HCT116 (cell line): Measurements from ENCODE around the gene S100A3. TPM values are rescaled to one million over a fixed set of nuclear protein-coding genes. Genes with fewer than 3 reads are reported as not detected.
A peak's percentile ranks its signal among the peaks of the same experiment; 100 is the strongest.

Experiments
- ATAC-seq: fragments of 200-7000 bp; cut with Tn5 transposase; 2 replicates; pipeline ENCODE4 v1.9.1; 2020; ENCODE audit warnings: mild to moderate bottlenecking, moderate library complexity
- BruUV-seq: library from RNA; stranded (reverse); fragments of 400-500 nt; replicated peaks from 2 replicates; lab custom pipeline; 2021; lab: Mats Ljungman, UMichigan
- CTCF ChIA-PET: fragments of 300-600 bp; sonication (Branson Sonifier 250); formaldehyde crosslinking; loops from one replicate; lab custom pipeline; 2021; ENCODE audit warnings: antibody characterized with exemption; lab: Charles Lee
- POLR2A ChIA-PET: fragments of 300-600, 350-600 bp; sonication (Branson Sonifier 250); formaldehyde crosslinking; loops from one replicate; lab custom pipeline; 2021; ENCODE audit warnings: antibody characterized with exemption; lab: Charles Lee
- RAD21 ChIA-PET, 2 experiments: fragments of 300-600 bp; sonication (Branson Sonifier 250); formaldehyde crosslinking; loops; one replicate each; lab custom pipeline; 2023; ENCODE audit warnings: low total read pairs in 2 of 2; ENCODE audit not compliant: uncharacterized antibody in 2 of 2, unreplicated experiment in 2 of 2, low non-redundant PET in 1 of 2; lab: Charles Lee
- DNase-seq: peaks from one replicate; pipeline ENCODE4 v3.0.0-alpha.2; 2010; ENCODE audit warnings: low read depth, low spot score
- H2AFZ ChIP-seq: fragments of 200-600 bp; shearing (Covaris generic), sonication (generic); 2 replicates; pipeline ENCODE4 v1.6.1; 2017; ENCODE audit warnings: low read depth, mixed run types, mixed read lengths, antibody characterized with exemption, low read length; ENCODE audit not compliant: poor library complexity, severe bottlenecking
- H3K27ac ChIP-seq: 2 replicates; pipeline ENCODE4 v1.5.1; 2012; ENCODE audit warnings: low read depth, low read length
- H3K27me3 ChIP-seq: fragments of 200-600 bp; sonication (generic); 2 replicates; pipeline ENCODE4 v1.6.1; 2016; ENCODE audit warnings: mixed run types, low read length, mixed read lengths; ENCODE audit not compliant: insufficient read depth
- H3K36me3 ChIP-seq, 2 experiments: fragments of 200-500 bp in 1 of 2; fragments of 200-600 bp in 1 of 2; sonication (Bioruptor generic) in 1 of 2; sonication (generic) in 1 of 2; 2 replicates each; pipeline versions ENCODE4 v1.5.1 to v1.6.1; 2014 to 2016; ENCODE audit warnings: low read length in 2 of 2, inconsistent platforms in 1 of 2, mixed read lengths in 1 of 2, mixed run types in 1 of 2; ENCODE audit not compliant: insufficient read depth in 2 of 2, control insufficient read depth in 1 of 2
- H3K4me1 ChIP-seq, 2 experiments: fragments of 200-600 bp in 1 of 2; sonication (generic) in 1 of 2; 2 replicates each; pipeline versions ENCODE4 v1.5.1 to v1.6.1; 2012 to 2017; ENCODE audit warnings: low read length in 2 of 2, inconsistent platforms in 1 of 2, mild to moderate bottlenecking in 1 of 2, mixed read lengths in 1 of 2, mixed run types in 1 of 2, moderate library complexity in 1 of 2; ENCODE audit not compliant: insufficient read depth in 2 of 2, control insufficient read depth in 1 of 2
- H3K4me2 ChIP-seq: fragments of 200-600 bp; sonication (generic); 2 replicates; pipeline ENCODE4 v1.6.1; 2017; ENCODE audit warnings: mixed run types, low read length, mixed read lengths
- H3K4me3 ChIP-seq, 2 experiments: fragments of 200-600 bp in 1 of 2; sonication (generic) in 1 of 2; replicated peaks in 1 of 2; 2 replicates each; pipeline ENCODE4 v1.5.1; 2011 to 2016; ENCODE audit warnings: low read length in 2 of 2, control low read depth in 1 of 2, low read depth in 1 of 2, mild to moderate bottlenecking in 1 of 2, mixed read lengths in 1 of 2, mixed run types in 1 of 2
- H3K79me2 ChIP-seq: fragments of 200-600 bp; sonication (generic); 2 replicates; pipeline ENCODE4 v1.6.1; 2017; ENCODE audit warnings: mild to moderate bottlenecking, mixed run types, low read length, moderate library complexity, mixed read lengths; ENCODE audit not compliant: insufficient read depth
- H3K9ac ChIP-seq: fragments of 200-600 bp; sonication (generic); 2 replicates; pipeline ENCODE4 v1.6.1; 2016; ENCODE audit warnings: low read length, mixed read lengths
- H3K9me2 ChIP-seq: fragments of 200-600 bp; sonication (generic), shearing (Covaris generic); 2 replicates; pipeline ENCODE4 v1.6.1; 2017; ENCODE audit warnings: mixed run types, mild to moderate bottlenecking, moderate library complexity; ENCODE audit not compliant: insufficient read depth
- H3K9me3 ChIP-seq, 2 experiments: fragments of 200-500 bp in 1 of 2; fragments of 200-600 bp in 1 of 2; sonication (Bioruptor generic) in 1 of 2; sonication (generic) in 1 of 2; 2 replicates each; pipeline ENCODE4 v1.6.1; 2014 to 2017; ENCODE audit warnings: low read length in 2 of 2, mixed read lengths in 2 of 2, inconsistent platforms in 1 of 2, low read depth in 1 of 2, mild to moderate bottlenecking in 1 of 2, mixed run types in 1 of 2, moderate library complexity in 1 of 2; ENCODE audit not compliant: control insufficient read depth in 1 of 2, insufficient read depth in 1 of 2
- H4K20me1 ChIP-seq: fragments of 200-600 bp; sonication (generic), shearing (Covaris generic); 2 replicates; pipeline ENCODE4 v1.6.1; 2017; ENCODE audit warnings: mixed run types, mild to moderate bottlenecking, moderate library complexity; ENCODE audit not compliant: insufficient read depth
- EGR1 ChIP-seq: IDR thresholded peaks from 2 replicates; pipeline ENCODE4 v1.6.1; 2012; ENCODE audit warnings: low read depth
- EZH2 ChIP-seq: fragments of 200-600 bp; sonication (generic); IDR thresholded peaks from 2 replicates; pipeline ENCODE4 v1.6.1; 2017; ENCODE audit warnings: antibody characterized with exemption, mixed run types
- EZH2phosphoT487 ChIP-seq: fragments of 200-600 bp; IDR thresholded peaks from 2 replicates; pipeline ENCODE4 v1.6.1; 2018; ENCODE audit warnings: antibody characterized with exemption, borderline replicate concordance
- FOSL1 ChIP-seq: IDR thresholded peaks from 2 replicates; pipeline ENCODE4 v1.6.1; 2012; ENCODE audit warnings: low read depth
- POLR2A ChIP-seq: IDR thresholded peaks from 2 replicates; pipeline ENCODE4 v1.7.0; 2011; ENCODE audit warnings: borderline replicate concordance; ENCODE audit not compliant: insufficient read depth, insufficient read length; ENCODE audit errors: extremely low read depth
- POLR2AphosphoS5 ChIP-seq: IDR thresholded peaks from 2 replicates; pipeline ENCODE4 v1.6.1; 2011; ENCODE audit warnings: mild to moderate bottlenecking, low read depth, low read length, moderate library complexity
- SP1 ChIP-seq: IDR thresholded peaks from 2 replicates; pipeline ENCODE4 v1.6.1; 2012; ENCODE audit warnings: low read depth
- TCF7L2 ChIP-seq: IDR thresholded peaks from 2 replicates; pipeline ENCODE4 v1.7.0; 2011; ENCODE audit warnings: borderline replicate concordance, inconsistent platforms; ENCODE audit not compliant: insufficient read depth, insufficient read length; ENCODE audit errors: extremely low read depth
- YY1 ChIP-seq: IDR thresholded peaks from 2 replicates; pipeline ENCODE4 v1.6.1; 2011; ENCODE audit warnings: low read length, low read depth, moderate library complexity, mild to moderate bottlenecking; ENCODE audit not compliant: insufficient replicate concordance; ENCODE audit errors: extremely low read depth
- ZFX ChIP-seq: fragments of 450-650 bp; IDR thresholded peaks from 2 replicates; pipeline ENCODE4 v1.6.1; 2017
- ZNF274 ChIP-seq: fragments of 200-500 bp; sonication (Bioruptor generic); IDR thresholded peaks from 2 replicates; pipeline ENCODE4 v1.6.1; 2014; ENCODE audit warnings: mild to moderate bottlenecking, low read depth, low read length, inconsistent platforms
- intact Hi-C: fragments of 100-400 bp; cut with micrococcal nuclease; formaldehyde crosslinking; loops from 2 replicates; pipeline ENCODE4 v1.10.0; 2022
- total RNA-seq: library from RNA; stranded (reverse); gene quantifications from one replicate; pipeline ENCODE4 v1.2.1, GENCODE V29; 2021; ENCODE audit not compliant: unreplicated experiment
- TF ChIP-seq, protein P1 (sequence below): IDR thresholded peaks from 2 replicates; pipeline ENCODE4 v1.6.1; 2012
- TF ChIP-seq, protein P2 (sequence below), 3 experiments: fragments of 200-600 bp in 1 of 3; sonication (generic) in 1 of 3; IDR thresholded peaks in 2 of 3; conservative IDR thresholded peaks in 1 of 3; 2 replicates each; pipeline ENCODE4 v1.5.1; 2012 to 2017; ENCODE audit warnings: low read depth in 2 of 3, low read length in 2 of 3, antibody characterized with exemption in 1 of 3, borderline replicate concordance in 1 of 3, control low read depth in 1 of 3, mild to moderate bottlenecking in 1 of 3, mixed read lengths in 1 of 3, mixed run types in 1 of 3, moderate library complexity in 1 of 3; ENCODE audit not compliant: insufficient read depth in 1 of 3

S100A3 gene
- total RNA-seq, 1 experiment from 2014 or later, result 4.2 TPM

DNA sequence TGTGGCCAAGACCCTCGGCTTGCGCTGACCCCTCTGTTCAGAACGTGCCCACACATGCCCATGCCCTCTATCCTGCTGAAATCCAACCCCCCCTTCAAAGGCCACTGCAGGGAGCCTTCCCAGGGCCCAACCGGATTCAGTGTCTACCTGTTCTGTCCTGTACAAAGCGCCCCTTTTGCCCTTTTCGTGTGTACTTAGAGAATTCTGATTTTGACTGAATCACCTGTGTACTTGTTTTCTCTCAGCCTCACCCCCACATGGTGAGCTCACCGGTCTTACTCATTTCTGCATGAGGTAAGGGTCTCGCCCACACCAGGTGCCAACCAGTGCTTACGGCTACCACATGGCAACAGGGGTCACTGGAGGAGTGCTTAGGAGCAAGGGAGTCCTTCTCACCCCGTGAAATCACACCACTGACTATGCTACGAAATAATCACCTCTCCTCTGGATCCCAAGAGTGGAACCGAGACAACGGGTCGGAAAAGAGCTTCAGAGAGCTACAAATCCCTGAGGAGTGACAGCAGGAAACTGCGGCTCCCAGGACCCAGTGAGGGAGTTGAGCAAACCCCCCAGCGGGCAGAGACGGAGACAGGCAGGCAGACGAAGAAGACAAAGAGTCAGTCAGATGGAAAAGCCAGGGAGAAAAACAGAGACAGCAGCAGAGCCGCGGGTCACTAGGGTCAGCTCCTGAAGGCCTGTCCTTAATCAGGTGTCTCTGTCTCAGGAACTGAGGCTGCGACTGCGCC lies 18.7 kb upstream of the S100A3 start:
- RAD21 ChIA-PET, result interaction anchor here (0.7 to 2.1 kb wide), 13 partner anchors 22 to 66 kb away, joined by 3 to 11 read pairs (median 4); partner anchors contain the start of genes CHTOP (in 1 of the 2), S100A13 (in 1 of the 2), S100A5 (in 1 of the 2) and S100A6 (in 1 of the 2)
- Histone ChIP-seq H3K36me3 (no peaks in the 10 kb centered on the region), H3K79me2 (no peaks in the 10 kb centered on the region), H3K27ac (peak overlapping the region; percentile 100), H3K9ac (peak overlapping the region; percentile 80), H3K27me3 (no peaks in the 10 kb centered on the region), H3K4me3 (peak overlapping the region; percentile 29 to 35), H3K4me1 (peaks cover 65 to 81% of the 10 kb centered on the region in 2 experiments), H4K20me1 (no peaks in the 10 kb centered on the region), H3K9me3 (no peaks in the 10 kb centered on the region), H3K9me2 (no peaks in the 10 kb centered on the region), H2AFZ (no peak overlapping the region), H3K4me2 (peak overlapping the region; percentile 68)
- CTCF ChIA-PET, result interaction anchor here (0.6 to 3.7 kb wide), 17 partner anchors 11 to 214 kb away, joined by 3 to 35 read pairs (median 4); partner anchors contain the start of genes S100A13, S100A14, S100A5 and S100A6
- POLR2A ChIA-PET, result interaction anchor here (0.9 to 2.9 kb wide), 18 partner anchors 10 to 216 kb away, joined by 3 to 93 read pairs (median 4); partner anchors contain the start of genes CHTOP, S100A13, S100A16 and S100A4
- DNase-seq, result peak; percentile 59
- no peak for ATAC-seq
- peak; percentile 40 for TF ChIP-seq POLR2AphosphoS5
- no peak for TF ChIP-seq TCF7L2
- intact Hi-C loops, result loop anchor here (1.0 to 2.0 kb wide), 3 partner anchors 34 to 215 kb away; no protein-coding TSS in a partner anchor
- BruUV-seq, result TSS peak; percentile 57

DNA sequence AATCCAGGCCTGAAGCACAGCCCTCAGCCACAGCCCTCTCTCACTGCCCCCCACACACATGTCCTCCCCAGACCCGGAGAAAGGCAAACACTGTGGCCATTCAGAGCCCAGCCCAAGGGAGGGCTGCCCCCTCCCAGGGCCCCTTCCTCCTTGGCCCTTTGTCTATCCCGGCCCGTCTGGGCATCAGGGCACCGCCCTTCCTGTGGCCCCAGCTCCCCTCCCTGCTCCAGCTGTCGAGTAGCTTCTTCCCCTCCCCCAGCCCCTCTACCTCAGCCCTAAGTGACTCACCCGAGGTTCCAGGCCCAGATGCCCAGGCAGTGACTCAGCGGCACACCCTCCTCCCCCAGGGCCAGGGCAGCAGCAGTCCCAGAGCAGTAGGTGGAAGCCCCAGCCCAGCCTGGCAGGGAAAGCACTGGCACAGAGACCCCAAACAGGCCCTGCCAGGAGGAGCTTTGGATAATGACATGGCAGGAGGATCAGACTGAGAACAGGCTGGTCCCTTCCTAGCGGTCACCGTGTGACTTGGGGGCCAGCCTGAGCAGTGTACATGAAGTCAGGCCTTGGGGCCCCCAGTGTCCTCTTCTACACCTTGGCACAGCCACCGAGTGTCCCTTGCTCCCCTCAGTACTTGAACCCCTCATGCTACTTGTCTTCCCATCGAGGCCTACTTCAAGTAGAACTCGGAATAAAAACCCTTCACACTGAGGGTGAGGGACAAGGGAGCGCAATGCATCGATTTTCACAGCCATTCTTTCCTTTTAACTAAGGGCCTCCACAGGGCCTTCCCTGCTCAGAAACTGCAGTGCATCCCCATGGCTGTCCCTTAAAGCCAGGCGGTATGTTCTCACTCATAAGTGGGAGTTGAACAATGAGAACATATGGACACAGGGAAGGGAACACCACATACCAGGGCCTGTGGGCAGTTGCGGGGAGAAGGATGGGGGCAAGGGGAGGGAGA lies 17.6 kb upstream of the S100A3 start:
- peak overlapping the region; percentile 100 for H3K27ac ChIP-seq
- peak; percentile 79 for ATAC-seq
- POLR2A ChIA-PET, result interaction anchor here (0.5 to 4.6 kb wide), 28 partner anchors 9 to 461 kb away, joined by 3 to 114 read pairs (median 4); partner anchors contain the start of genes CHTOP, S100A13, S100A14 and S100A16
- intact Hi-C loops, result loop anchor here (1.0 kb wide), 2 partner anchors 17 to 30 kb away; partner anchors contain the start of gene S100A3
- TSS peak; percentile 93 for BruUV-seq
- H3K27me3 ChIP-seq, result no peaks in the 10 kb centered on the region
- H3K9ac ChIP-seq, result peak overlapping the region; percentile 80
- no peak overlapping the region for H2AFZ ChIP-seq
- H3K4me3 ChIP-seq, result peak overlapping the region; percentile 23 to 41
- RAD21 ChIA-PET, result interaction anchor here (0.9 to 1.7 kb wide), 7 partner anchors 21 to 56 kb away, joined by 3 to 7 read pairs (median 4); partner anchors contain the start of genes S100A6 (in 2 of the 2) and S100A4 (in 1 of the 2)
- no peaks in the 10 kb centered on the region for H3K9me3 ChIP-seq
- CTCF ChIA-PET, result interaction anchor here (0.7 to 1.9 kb wide), 9 partner anchors 27 to 213 kb away, joined by 3 to 12 read pairs (median 5); partner anchors contain the start of genes S100A13, S100A5 and S100A6
- no peaks in the 10 kb centered on the region for H4K20me1 ChIP-seq
- no peaks in the 10 kb centered on the region for H3K9me2 ChIP-seq
- H3K79me2 ChIP-seq, result no peaks in the 10 kb centered on the region
- peak; percentile 96 for DNase-seq
- H3K4me2 ChIP-seq, result peak overlapping the region; percentile 77
- H3K36me3 ChIP-seq, result no peaks in the 10 kb centered on the region
- peaks cover 62 to 81% of the 10 kb centered on the region in 2 experiments for H3K4me1 ChIP-seq
- TF ChIP-seq ZFX (peak; percentile 65; the same call in 1 of the 2 replicates), ZNF274 (no peak), EGR1 (no peak), EZH2 (no peak), FOSL1 (no peak), POLR2A (peak; percentile 48), EZH2phosphoT487 (no peak), SP1 (no peak), YY1 (peak; percentile 81)
- TF ChIP-seq, protein P1, sequence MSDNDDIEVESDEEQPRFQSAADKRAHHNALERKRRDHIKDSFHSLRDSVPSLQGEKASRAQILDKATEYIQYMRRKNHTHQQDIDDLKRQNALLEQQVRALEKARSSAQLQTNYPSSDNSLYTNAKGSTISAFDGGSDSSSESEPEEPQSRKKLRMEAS, result no peak
- TF ChIP-seq, protein P2, sequence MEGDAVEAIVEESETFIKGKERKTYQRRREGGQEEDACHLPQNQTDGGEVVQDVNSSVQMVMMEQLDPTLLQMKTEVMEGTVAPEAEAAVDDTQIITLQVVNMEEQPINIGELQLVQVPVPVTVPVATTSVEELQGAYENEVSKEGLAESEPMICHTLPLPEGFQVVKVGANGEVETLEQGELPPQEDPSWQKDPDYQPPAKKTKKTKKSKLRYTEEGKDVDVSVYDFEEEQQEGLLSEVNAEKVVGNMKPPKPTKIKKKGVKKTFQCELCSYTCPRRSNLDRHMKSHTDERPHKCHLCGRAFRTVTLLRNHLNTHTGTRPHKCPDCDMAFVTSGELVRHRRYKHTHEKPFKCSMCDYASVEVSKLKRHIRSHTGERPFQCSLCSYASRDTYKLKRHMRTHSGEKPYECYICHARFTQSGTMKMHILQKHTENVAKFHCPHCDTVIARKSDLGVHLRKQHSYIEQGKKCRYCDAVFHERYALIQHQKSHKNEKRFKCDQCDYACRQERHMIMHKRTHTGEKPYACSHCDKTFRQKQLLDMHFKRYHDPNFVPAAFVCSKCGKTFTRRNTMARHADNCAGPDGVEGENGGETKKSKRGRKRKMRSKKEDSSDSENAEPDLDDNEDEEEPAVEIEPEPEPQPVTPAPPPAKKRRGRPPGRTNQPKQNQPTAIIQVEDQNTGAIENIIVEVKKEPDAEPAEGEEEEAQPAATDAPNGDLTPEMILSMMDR (IDR thresholded peaks at IDR 0.05 in 2 of 3, conservative IDR thresholded peaks at IDR 0.05 in 1 of 3; ENCODE audit: borderline replicate concordance in 1 of 3, insufficient read depth in 1 of 3, low read depth in 2 of 3, low read length in 2 of 3), result no peak
